ENCODE data around the gene LRPAP1. TPM values are rescaled to one million over a fixed set of nuclear protein-coding genes. Genes with fewer than 3 reads are reported as not detected.
A peak's percentile ranks its signal among the peaks of the same experiment; 100 is the strongest.

The LRPAP1 gene
- polyA plus RNA-seq, 1 donor (not counting 4 experiments of a cell fraction or from before 2014, with no cell fraction given) = 121 TPM

GRCh38 chr4:3471098-3471760 is 61.0 kb downstream of the LRPAP1 start:
- Histone ChIP-seq H3K27me3 (ENCODE audit: control insufficient read depth, extremely low read depth, insufficient read depth, low read length) (peaks cover 74% of the 10 kb centered on the region), H3K27ac (ENCODE audit: control insufficient read depth, insufficient read depth, low read length) (no peak overlapping the region), H3K79me2 (ENCODE audit: control insufficient read depth, insufficient read depth, low read length) (no peaks in the 10 kb centered on the region), H3K9me1 (ENCODE audit: control insufficient read depth, extremely low read depth, insufficient read depth, low read length) (no peaks in the 10 kb centered on the region), H3K4me2 (ENCODE audit: control insufficient read depth, extremely low read depth, insufficient read depth, low read depth, low read length) (no peak overlapping the region), H2AFZ (ENCODE audit: control insufficient read depth, low read length) (no peak overlapping the region), H3K4me1 (ENCODE audit: control insufficient read depth, extremely low read depth, insufficient read depth, low read length) (peaks cover 7% of the 10 kb centered on the region), H3K4me3 (ENCODE audit: control insufficient read depth in 2 of 3, extremely low read depth in 1 of 3, insufficient read depth in 2 of 3, low read depth in 1 of 3, low read length in 3 of 3) (no peak overlapping the region), H4K20me1 (ENCODE audit: control insufficient read depth, extremely low read depth, insufficient read depth, low read length) (no peaks in the 10 kb centered on the region), H3K9me3 (ENCODE audit: control insufficient read depth, low read depth, low read length) (no peaks in the 10 kb centered on the region), H3K9ac (ENCODE audit: control insufficient read depth, extremely low read depth, insufficient read depth, low read length) (no peak overlapping the region), H3K36me3 (ENCODE audit: control insufficient read depth in 2 of 2, extremely low read depth in 1 of 2, insufficient read depth in 2 of 2, low read length in 2 of 2) (no peaks in the 10 kb centered on the region)
- TF ChIP-seq, protein P1, sequence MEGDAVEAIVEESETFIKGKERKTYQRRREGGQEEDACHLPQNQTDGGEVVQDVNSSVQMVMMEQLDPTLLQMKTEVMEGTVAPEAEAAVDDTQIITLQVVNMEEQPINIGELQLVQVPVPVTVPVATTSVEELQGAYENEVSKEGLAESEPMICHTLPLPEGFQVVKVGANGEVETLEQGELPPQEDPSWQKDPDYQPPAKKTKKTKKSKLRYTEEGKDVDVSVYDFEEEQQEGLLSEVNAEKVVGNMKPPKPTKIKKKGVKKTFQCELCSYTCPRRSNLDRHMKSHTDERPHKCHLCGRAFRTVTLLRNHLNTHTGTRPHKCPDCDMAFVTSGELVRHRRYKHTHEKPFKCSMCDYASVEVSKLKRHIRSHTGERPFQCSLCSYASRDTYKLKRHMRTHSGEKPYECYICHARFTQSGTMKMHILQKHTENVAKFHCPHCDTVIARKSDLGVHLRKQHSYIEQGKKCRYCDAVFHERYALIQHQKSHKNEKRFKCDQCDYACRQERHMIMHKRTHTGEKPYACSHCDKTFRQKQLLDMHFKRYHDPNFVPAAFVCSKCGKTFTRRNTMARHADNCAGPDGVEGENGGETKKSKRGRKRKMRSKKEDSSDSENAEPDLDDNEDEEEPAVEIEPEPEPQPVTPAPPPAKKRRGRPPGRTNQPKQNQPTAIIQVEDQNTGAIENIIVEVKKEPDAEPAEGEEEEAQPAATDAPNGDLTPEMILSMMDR (optimal IDR thresholded peaks at IDR 0.05 in 1 of 3, IDR thresholded peaks at IDR 0.05 in 1 of 3, conservative IDR thresholded peaks at IDR 0.05 in 1 of 3; ENCODE audit: extremely low read depth in 1 of 3, insufficient read depth in 2 of 3, low read length in 3 of 3) = no peak
- TF ChIP-seq EZH2 (IDR thresholded peaks at IDR 0.05; ENCODE audit: low read length) = no peak
- dilution Hi-C loops (cut with MboI; ENCODE audit: extremely low pct_ligation_motif_present, low sequenced_read_pairs) = no loop called here
- DNase-seq (ENCODE audit: low read depth, low spot score) (no peak), FAIRE-seq (no peak)

DNA sequence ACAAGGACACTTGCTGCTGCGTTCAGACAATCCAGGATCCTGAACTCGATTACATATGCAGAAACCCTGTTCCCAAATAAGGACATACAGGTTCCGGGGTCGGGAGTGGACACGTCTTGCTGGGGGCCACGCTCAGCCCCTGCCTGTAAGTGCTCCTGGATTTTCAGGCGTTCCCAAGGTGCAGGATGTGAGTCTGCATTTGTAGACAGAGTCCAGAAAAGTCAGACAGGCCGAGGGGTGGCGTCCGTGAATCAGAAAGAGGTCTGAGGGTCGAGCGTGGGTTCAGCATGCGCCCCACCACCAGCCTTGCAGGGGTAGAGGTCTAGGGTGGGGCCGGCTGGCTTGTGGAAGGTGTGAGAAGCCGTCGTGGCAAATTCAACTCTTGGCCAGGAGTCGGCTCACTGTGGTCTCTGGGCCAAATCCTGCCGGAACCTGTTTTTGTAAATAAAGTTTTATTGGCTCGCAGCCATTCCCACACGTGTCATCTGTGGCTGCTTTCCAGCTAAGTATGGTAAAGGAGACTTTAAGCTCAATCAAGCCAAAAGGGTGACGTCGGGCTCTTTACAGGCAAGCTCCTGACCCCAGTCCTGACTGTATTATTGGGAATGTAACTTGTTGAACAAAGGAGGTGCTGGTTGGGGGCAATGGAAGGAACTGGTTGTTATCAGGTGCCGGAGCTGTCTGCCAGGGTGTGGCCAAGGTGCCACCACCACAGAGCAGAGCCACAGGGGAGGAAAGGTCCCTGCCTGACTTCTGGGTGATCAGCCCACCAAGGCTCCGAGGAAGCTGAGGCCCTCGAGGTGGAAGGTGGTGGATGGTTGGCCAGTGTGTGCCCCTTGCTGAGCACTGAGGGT is 61.8 kb downstream of the LRPAP1 start:
- Histone ChIP-seq H2AFZ (ENCODE audit: control insufficient read depth, low read length) (no peak overlapping the region), H3K36me3 (ENCODE audit: control insufficient read depth in 2 of 2, extremely low read depth in 1 of 2, insufficient read depth in 2 of 2, low read length in 2 of 2) (no peaks in the 10 kb centered on the region), H3K79me2 (ENCODE audit: control insufficient read depth, insufficient read depth, low read length) (no peaks in the 10 kb centered on the region), H3K4me1 (ENCODE audit: control insufficient read depth, extremely low read depth, insufficient read depth, low read length) (peaks cover 7% of the 10 kb centered on the region), H3K9ac (ENCODE audit: control insufficient read depth, extremely low read depth, insufficient read depth, low read length) (no peak overlapping the region), H3K4me3 (ENCODE audit: control insufficient read depth in 2 of 3, extremely low read depth in 1 of 3, insufficient read depth in 2 of 3, low read depth in 1 of 3, low read length in 3 of 3) (no peak overlapping the region), H3K27me3 (ENCODE audit: control insufficient read depth, extremely low read depth, insufficient read depth, low read length) (peaks cover 77% of the 10 kb centered on the region), H3K9me3 (ENCODE audit: control insufficient read depth, low read depth, low read length) (no peaks in the 10 kb centered on the region), H3K9me1 (ENCODE audit: control insufficient read depth, extremely low read depth, insufficient read depth, low read length) (no peaks in the 10 kb centered on the region), H3K4me2 (ENCODE audit: control insufficient read depth, extremely low read depth, insufficient read depth, low read depth, low read length) (peak overlapping the region; percentile 9), H4K20me1 (ENCODE audit: control insufficient read depth, extremely low read depth, insufficient read depth, low read length) (no peaks in the 10 kb centered on the region), H3K27ac (ENCODE audit: control insufficient read depth, insufficient read depth, low read length) (no peak overlapping the region)
- TF ChIP-seq, protein P1 (optimal IDR thresholded peaks at IDR 0.05 in 1 of 3, IDR thresholded peaks at IDR 0.05 in 1 of 3, conservative IDR thresholded peaks at IDR 0.05 in 1 of 3; ENCODE audit: extremely low read depth in 1 of 3, insufficient read depth in 2 of 3, low read length in 3 of 3) = no peak
- TF ChIP-seq EZH2 (IDR thresholded peaks at IDR 0.05; ENCODE audit: low read length) = no peak
- DNase-seq (ENCODE audit: low read depth, low spot score) (no peak), FAIRE-seq (no peak)
- dilution Hi-C loops (cut with MboI; ENCODE audit: extremely low pct_ligation_motif_present, low sequenced_read_pairs) = no loop called here

All from keratinocyte (primary cell).